Mesothelial cell of epicardium (in vitro differentiated cells): ENCODE data around the gene RAP2B. TPM values are rescaled to one million over a fixed set of nuclear protein-coding genes. Genes with fewer than 3 reads are reported as not detected.
"Not testable (repeated sequence)": the region's sequence is repeated elsewhere in the genome, so short reads cannot be mapped to it uniquely, and the experiment has no call there.

Experiments
- DNase-seq, 2 experiments: peaks; one replicate each; pipeline ENCODE4 v3.0.0; 2021; ENCODE audit warnings: low spot score in 2 of 2; ENCODE audit not compliant: unreplicated experiment in 2 of 2
- H3K27ac Mint-ChIP-seq: 2 replicates; pipeline ENCODE4 v1.8.0; 2021; ENCODE audit warnings: mixed read lengths
- H3K27me3 Mint-ChIP-seq: 2 replicates; pipeline ENCODE4 v1.8.0; 2021; ENCODE audit warnings: low read depth, mixed read lengths
- H3K36me3 Mint-ChIP-seq: 2 replicates; pipeline ENCODE4 v1.8.0; 2021; ENCODE audit warnings: mixed read lengths
- H3K4me1 Mint-ChIP-seq: 2 replicates; pipeline ENCODE4 v1.8.0; 2021; ENCODE audit warnings: mixed read lengths
- H3K4me3 Mint-ChIP-seq: 2 replicates; pipeline ENCODE4 v1.8.0; 2021; ENCODE audit warnings: mild to moderate bottlenecking, moderate library complexity, mixed read lengths
- H3K9me3 Mint-ChIP-seq: 2 replicates; pipeline ENCODE4 v1.8.0; 2021; ENCODE audit warnings: mixed read lengths
- CTCF ChIP-seq: fragments of 200-600 bp; sonication (generic); IDR thresholded peaks from one replicate; pipeline ENCODE4 v1.5.0; 2021; ENCODE audit warnings: antibody characterized with exemption; ENCODE audit not compliant: unreplicated experiment
- total RNA-seq: library from RNA; stranded (reverse); gene quantifications from 3 replicates; pipeline ENCODE4 v1.2.1, GENCODE V29; 2021

RAP2B gene
- total RNA-seq = 15.2 to 16.2 TPM (median 15.4 TPM) in 3 replicates

GRCh38 chr3:153161714-153162512, at the start of gene RAP2B:
Gene RAP2B, plus strand, starts transcription at chr3:153162226. Its CDS starts 468 bp downstream, at chr3:153162694.
- Mint-ChIP-seq H3K27me3 (peaks cover 2% of the 10 kb centered on the region), H3K4me3 (peak within 1 kb of the TSS; percentile 94), H3K9me3 (no peaks in the 10 kb centered on the region), H3K27ac (peak within 1 kb of the TSS; percentile 98), H3K4me1 (peaks cover 45% of the 10 kb centered on the region), H3K36me3 (peaks cover 4% of the 10 kb centered on the region)
- no peak for TF ChIP-seq CTCF
- DNase-seq = peak; percentile 92 to 93

- no peak for TF ChIP-seq CTCF
- Mint-ChIP-seq H3K4me1 (no peaks in the 10 kb centered on the region), H3K9me3 (no peaks in the 10 kb centered on the region), H3K36me3 (no peaks in the 10 kb centered on the region), H3K27me3 (no peaks in the 10 kb centered on the region), H3K27ac (no peak overlapping the region), H3K4me3 (no peak overlapping the region)
- DNase-seq = no peak
These were observed 48.5 kb upstream of the RAP2B start for GRCh38 chr3:153113541-153113940.

- H3K9me3 Mint-ChIP-seq, H3K27ac Mint-ChIP-seq, H3K4me1 Mint-ChIP-seq, H3K27me3 Mint-ChIP-seq, DNase-seq, H3K4me3 Mint-ChIP-seq, H3K36me3 Mint-ChIP-seq: not testable (repeated sequence)
These were observed 47.8 kb upstream of the RAP2B start for GRCh38 chr3:153114270-153114669.

DNA sequence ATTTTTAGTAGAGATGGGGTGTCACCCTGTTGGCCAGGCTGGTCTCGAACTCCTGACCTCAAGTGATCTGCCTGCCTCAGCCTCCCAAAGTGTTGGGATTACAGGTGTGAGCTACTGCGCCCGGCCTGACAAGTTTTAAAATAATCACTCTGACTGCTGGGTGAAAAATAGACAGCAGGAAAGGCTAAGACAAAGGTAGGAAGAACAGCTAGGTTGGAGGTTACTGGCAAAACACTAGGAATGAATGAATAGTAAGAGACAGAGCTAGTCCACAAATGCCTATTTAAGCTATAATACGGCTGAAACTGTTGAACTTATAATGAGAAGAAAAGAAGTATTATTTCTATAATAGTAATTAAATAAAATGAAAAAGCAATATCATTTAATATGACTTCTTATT, 46.7 kb upstream of the RAP2B start:
- H3K9me3 Mint-ChIP-seq = no peaks in the 10 kb centered on the region
- no peaks in the 10 kb centered on the region for H3K4me1 Mint-ChIP-seq
- no peak for TF ChIP-seq CTCF
- H3K36me3 Mint-ChIP-seq = no peaks in the 10 kb centered on the region
- H3K27me3 Mint-ChIP-seq = no peaks in the 10 kb centered on the region
- no peak overlapping the region for H3K27ac Mint-ChIP-seq
- no peak for DNase-seq
- H3K4me3 Mint-ChIP-seq = no peak overlapping the region

DNA sequence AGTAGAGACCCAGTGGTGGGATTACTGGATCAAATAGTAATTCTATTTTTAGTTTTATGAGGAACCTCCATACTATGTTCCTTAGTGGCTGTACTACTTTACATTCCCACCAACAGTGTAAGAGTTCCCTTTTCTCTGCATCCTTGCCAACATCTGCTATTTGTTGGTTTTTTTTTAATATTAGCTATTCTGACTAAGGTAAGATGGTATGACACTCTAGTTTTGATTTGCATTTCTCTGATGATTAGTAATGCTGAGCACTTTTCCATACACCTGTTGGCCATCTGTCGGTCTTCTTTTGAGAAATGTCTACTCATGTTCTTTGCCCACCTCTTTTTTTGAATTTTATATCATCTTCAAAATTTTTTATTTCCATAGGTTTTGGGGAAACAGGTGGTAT, 34.2 kb upstream of the RAP2B start:
- no peak for TF ChIP-seq CTCF
- Mint-ChIP-seq H3K4me1 (peaks cover 6% of the 10 kb centered on the region), H3K27ac (no peak overlapping the region), H3K9me3 (peaks cover 26% of the 10 kb centered on the region), H3K36me3 (peaks cover 4% of the 10 kb centered on the region), H3K4me3 (no peak overlapping the region), H3K27me3 (no peaks in the 10 kb centered on the region)
- DNase-seq = no peak

GRCh38 chr3:153129426-153129825, 32.6 kb upstream of the RAP2B start:
- H3K36me3 Mint-ChIP-seq = no peaks in the 10 kb centered on the region
- H3K4me1 Mint-ChIP-seq = peaks cover 6% of the 10 kb centered on the region
- H3K4me3 Mint-ChIP-seq = no peak overlapping the region
- DNase-seq = no peak
- H3K27ac Mint-ChIP-seq = no peak overlapping the region
- TF ChIP-seq CTCF = no peak
- no peaks in the 10 kb centered on the region for H3K27me3 Mint-ChIP-seq
- H3K9me3 Mint-ChIP-seq = peaks cover 19% of the 10 kb centered on the region
